DND-41 (cell line): ENCODE data around the gene GPR37.

Experiments used
- ATAC-seq: fragments of 200-7000 bp; cut with Tn5 transposase; 3 replicates; pipeline ENCODE4 v1.9.1; 2021; ENCODE audit warnings: low read depth; ENCODE audit not compliant: insufficient read depth
- DNase-seq: peaks from one replicate; pipeline ENCODE4 v3.0.0-alpha.2; 2020
- H2AFZ ChIP-seq: 2 replicates; pipeline ENCODE4 v1.6.0; 2012; ENCODE audit warnings: low read depth, low read length
- H3K27ac ChIP-seq: 2 replicates; pipeline ENCODE4 v1.5.1; 2012; ENCODE audit warnings: low read length, inconsistent platforms
- H3K27me3 ChIP-seq: fragments of 200-600 bp; sonication (generic); 2 replicates; pipeline ENCODE4 v1.6.0; 2012; ENCODE audit warnings: low read length, mild to moderate bottlenecking, inconsistent platforms; ENCODE audit not compliant: insufficient read depth, poor library complexity
- H3K36me3 ChIP-seq: 2 replicates; pipeline ENCODE4 v1.5.1; 2012; ENCODE audit warnings: low read length, inconsistent platforms; ENCODE audit not compliant: insufficient read depth
- H3K4me1 ChIP-seq: 2 replicates; pipeline ENCODE4 v1.5.1; 2012; ENCODE audit warnings: mild to moderate bottlenecking, low read length; ENCODE audit not compliant: insufficient read depth
- H3K4me2 ChIP-seq: 2 replicates; pipeline ENCODE4 v1.6.0; 2012; ENCODE audit warnings: mild to moderate bottlenecking, moderate library complexity, low read length, inconsistent platforms; ENCODE audit not compliant: insufficient read depth
- H3K4me3 ChIP-seq, 2 experiments: fragments of 200-600 bp in 1 of 2; shearing (Covaris generic) in 1 of 2; 2 replicates each; pipeline ENCODE4 v1.5.1; 2012 to 2016; ENCODE audit warnings: inconsistent platforms in 2 of 2, low read length in 2 of 2, mild to moderate bottlenecking in 2 of 2, low read depth in 1 of 2, moderate library complexity in 1 of 2
- H3K79me2 ChIP-seq: 2 replicates; pipeline ENCODE4 v1.6.0; 2012; ENCODE audit warnings: low read length, inconsistent platforms; ENCODE audit not compliant: insufficient read depth
- H3K9ac ChIP-seq: 2 replicates; pipeline ENCODE4 v1.6.0; 2012; ENCODE audit warnings: low read depth, mild to moderate bottlenecking, inconsistent platforms, low read length, moderate library complexity
- H3K9me3 ChIP-seq: 2 replicates; pipeline ENCODE4 v1.5.1; 2012; ENCODE audit warnings: low read length, moderate library complexity, mild to moderate bottlenecking, inconsistent platforms; ENCODE audit not compliant: insufficient read depth, severe bottlenecking
- H4K20me1 ChIP-seq: 2 replicates; pipeline ENCODE4 v1.6.0; 2012; ENCODE audit warnings: low read length; ENCODE audit not compliant: insufficient read depth
- CTCF ChIP-seq: IDR thresholded peaks from 2 replicates; pipeline ENCODE4 v1.5.1; 2012; ENCODE audit warnings: borderline replicate concordance, low read length, moderate library complexity, mild to moderate bottlenecking; ENCODE audit not compliant: poor library complexity, severe bottlenecking; ENCODE audit errors: extremely low read depth
- EZH2 ChIP-seq: IDR thresholded peaks from 3 replicates; pipeline ENCODE4 v1.6.1; 2012; ENCODE audit warnings: borderline replicate concordance, low read depth, mild to moderate bottlenecking, moderate library complexity, low read length, inconsistent platforms; ENCODE audit not compliant: severe bottlenecking

The GPR37 gene

DNA sequence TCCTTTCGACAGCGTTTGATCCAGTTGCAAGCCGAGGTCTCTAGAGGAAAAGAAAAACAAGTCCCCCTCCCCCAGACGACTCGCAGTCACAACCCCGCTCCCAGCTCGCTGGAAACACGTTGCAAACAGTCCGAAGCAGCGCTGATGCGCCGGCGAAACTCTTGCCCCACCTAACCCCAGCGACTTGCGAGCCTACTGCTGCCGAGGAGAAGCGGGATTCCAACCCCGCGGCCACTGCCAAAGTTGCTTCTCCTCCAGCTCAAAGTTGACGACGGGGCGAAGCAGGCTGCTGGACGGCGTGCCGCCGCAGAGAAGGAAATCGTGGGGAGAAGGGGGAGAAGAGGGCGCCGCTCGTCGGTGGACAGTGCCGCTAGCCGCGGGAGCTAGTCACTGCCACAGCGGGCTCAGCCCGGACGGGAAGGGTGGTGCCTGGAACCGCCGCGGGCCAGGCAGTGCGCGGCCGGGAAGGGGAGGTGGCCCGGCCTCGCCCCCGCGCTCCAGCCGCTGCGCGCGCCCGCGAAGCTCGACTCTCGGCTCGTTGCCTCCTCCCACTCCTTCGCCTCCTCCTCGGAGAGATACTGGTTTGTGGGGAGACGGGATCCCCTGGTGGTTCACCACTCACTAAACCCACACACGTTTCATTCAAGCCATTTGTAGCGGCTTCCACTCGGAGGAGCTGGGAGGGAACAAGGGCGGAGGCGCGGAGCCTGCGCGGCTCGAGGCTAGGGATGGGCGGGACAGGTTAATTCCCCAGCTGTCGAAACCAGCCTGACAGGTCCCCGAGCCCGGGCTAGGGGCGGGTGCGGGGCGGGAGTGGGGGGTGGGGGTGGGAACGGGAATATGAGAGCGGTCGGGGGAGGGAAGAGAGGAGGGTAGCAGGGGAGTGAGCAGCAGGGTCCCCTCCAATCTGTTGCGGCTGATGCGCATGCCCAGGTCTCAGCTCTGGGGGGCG, at the start of gene GPR37:
TSS of gene GPR37 (minus strand) at position 392 of the 952 bp plus-strand sequence. CDS start 816 bp downstream, outside the sequence.
- H2AFZ ChIP-seq, result no peak within 1 kb of the TSS
- H3K4me1 ChIP-seq, result no peaks in the 10 kb centered on the region
- TF ChIP-seq EZH2 (no peak), CTCF (no peak)
- no peak within 1 kb of the TSS for H3K4me3 ChIP-seq
- no peaks in the 10 kb centered on the region for H3K79me2 ChIP-seq
- ATAC-seq (no peak), DNase-seq (no peak)
- no peak within 1 kb of the TSS for H3K27ac ChIP-seq
- H3K4me2 ChIP-seq, result no peak within 1 kb of the TSS
- no peak within 1 kb of the TSS for H3K9ac ChIP-seq
- H3K36me3 ChIP-seq, result no peaks in the 10 kb centered on the region
- H4K20me1 ChIP-seq, result no peaks in the 10 kb centered on the region
- no peaks in the 10 kb centered on the region for H3K27me3 ChIP-seq
- peaks cover 6% of the 10 kb centered on the region for H3K9me3 ChIP-seq

DNA sequence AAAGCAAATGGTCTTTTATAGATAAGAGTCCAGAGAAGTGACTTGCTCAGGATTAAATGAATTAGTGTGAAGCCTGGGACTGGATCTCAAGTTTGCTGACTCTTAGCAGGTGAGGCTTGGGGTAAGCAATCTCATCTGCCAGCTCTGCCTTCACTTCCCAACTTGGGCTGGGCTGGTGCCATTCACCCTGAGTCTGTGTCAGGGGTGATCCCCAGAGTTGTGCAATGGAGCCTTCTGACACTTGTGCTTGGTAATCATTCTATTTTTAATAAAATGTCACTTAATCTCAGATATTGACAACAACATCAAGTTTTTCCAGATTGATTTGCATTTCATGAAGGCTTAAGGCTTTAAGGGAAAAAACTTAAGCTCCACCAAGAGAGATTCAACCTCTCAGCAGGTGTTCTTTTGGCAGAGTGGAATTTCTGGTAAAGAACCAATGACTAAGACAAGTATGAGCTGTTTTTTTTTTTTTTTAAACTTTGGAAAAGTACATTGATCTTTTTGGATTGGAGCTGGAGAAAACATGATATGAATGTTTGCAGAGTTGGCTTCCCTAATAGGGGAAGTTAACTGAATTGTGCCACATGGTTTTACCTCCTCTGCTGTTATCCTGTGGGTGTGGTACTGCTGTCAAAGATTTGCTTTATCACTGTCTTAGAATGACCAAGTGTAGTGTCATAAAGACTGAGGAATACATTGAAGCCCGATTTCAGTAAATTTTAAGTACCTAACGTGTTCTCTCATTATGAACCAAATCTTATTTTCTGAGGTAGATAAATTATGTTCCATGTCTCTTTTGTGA, 48.6 kb upstream of the GPR37 start:
- TF ChIP-seq EZH2, result no peak
- no peak for TF ChIP-seq CTCF
- Histone ChIP-seq H3K4me3 (no peak overlapping the region), H3K4me2 (no peak overlapping the region), H3K27me3 (no peaks in the 10 kb centered on the region), H3K9ac (no peak overlapping the region), H3K4me1 (no peaks in the 10 kb centered on the region), H4K20me1 (no peaks in the 10 kb centered on the region), H3K79me2 (no peaks in the 10 kb centered on the region), H3K27ac (no peak overlapping the region), H2AFZ (no peak overlapping the region), H3K9me3 (no peaks in the 10 kb centered on the region), H3K36me3 (no peaks in the 10 kb centered on the region)
- ATAC-seq, result no peak
- DNase-seq, result no peak

DNA sequence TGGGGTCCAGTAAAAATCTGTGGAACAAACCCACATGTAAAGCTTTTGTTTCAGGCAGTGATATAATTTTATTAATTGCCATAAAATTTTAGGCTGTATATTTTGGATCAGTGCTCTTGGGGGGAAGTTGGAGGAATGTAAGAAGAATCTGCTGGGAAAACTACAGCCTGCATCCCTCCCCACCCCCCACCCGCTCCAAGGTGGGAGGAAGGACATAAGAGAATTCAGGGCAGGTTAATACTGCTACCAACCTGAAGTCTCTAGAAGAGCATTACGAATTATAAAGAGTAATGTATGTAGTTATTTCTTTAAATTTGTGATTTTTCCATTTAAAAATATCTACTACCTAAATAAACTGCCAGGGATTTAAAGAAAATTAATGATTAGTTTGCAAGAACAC, 47.2 kb upstream of the GPR37 start:
- H2AFZ ChIP-seq, result no peak overlapping the region
- H3K9me3 ChIP-seq, result no peaks in the 10 kb centered on the region
- H3K36me3 ChIP-seq, result no peaks in the 10 kb centered on the region
- H3K27ac ChIP-seq, result no peak overlapping the region
- H3K27me3 ChIP-seq, result no peaks in the 10 kb centered on the region
- H3K4me1 ChIP-seq, result no peaks in the 10 kb centered on the region
- no peaks in the 10 kb centered on the region for H4K20me1 ChIP-seq
- ATAC-seq (no peak), DNase-seq (no peak)
- no peaks in the 10 kb centered on the region for H3K79me2 ChIP-seq
- H3K9ac ChIP-seq, result no peak overlapping the region
- H3K4me2 ChIP-seq, result no peak overlapping the region
- H3K4me3 ChIP-seq, result no peak overlapping the region
- TF ChIP-seq EZH2 (no peak), CTCF (no peak)
